Keratinocyte (primary cell): ENCODE data around the gene CATSPER1.

ENCODE experiments used
- EZH2 ChIP-seq: IDR thresholded peaks from one replicate; pipeline ENCODE4 v1.6.1; 2012; ENCODE audit warnings: inconsistent platforms, mild to moderate bottlenecking, low read length, moderate library complexity
- TF ChIP-seq, protein P1 (sequence below), 3 experiments: IDR thresholded peaks in 1 of 3; conservative IDR thresholded peaks in 1 of 3; optimal IDR thresholded peaks in 1 of 3; 2 replicates in 2 of 3; 3 replicates in 1 of 3; pipeline versions ENCODE3 to v1.5.1; 2011; ENCODE audit warnings: low read length in 3 of 3, mild to moderate bottlenecking in 3 of 3, moderate library complexity in 2 of 3, control low read depth in 1 of 3, inconsistent platforms in 1 of 3; ENCODE audit not compliant: insufficient read depth in 2 of 3; ENCODE audit errors: extremely low read depth in 1 of 3

DNA sequence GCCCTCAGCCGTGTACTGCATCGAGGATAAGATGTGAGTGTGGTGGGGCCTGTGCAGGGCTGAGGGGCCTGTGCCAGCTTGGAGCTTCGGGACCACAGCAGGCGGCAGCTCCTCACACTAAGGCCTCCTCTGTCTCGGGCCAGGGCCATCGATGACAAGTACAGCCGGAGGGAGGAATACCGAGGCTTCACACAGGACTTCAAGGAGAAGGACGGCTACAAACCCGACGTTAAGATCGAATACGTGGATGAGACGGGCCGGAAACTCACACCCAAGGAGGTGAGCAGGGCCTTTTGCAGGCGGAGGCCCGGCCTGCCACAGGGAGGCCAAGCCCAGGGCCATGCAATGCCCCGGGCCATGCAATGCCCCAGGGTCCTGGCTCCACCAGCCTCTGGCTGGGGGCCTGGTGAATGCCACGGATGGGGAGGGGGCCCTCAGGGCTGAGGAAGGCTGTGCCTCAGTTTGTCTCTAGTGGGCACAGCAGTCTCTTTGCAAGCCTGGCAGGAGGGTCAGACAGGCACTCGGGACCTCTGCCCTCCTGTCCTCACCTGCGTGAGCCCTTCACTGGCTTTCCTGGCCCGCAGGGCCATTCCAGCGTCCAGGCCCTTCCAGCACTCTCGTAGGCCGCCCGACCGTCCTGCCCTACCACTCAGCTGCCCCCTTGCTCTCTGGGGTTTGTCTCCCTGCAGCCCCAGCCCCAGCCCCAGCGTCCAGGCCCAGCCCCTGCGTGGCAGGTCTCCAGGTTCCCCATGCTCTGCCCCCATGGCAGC lies 48.5 kb downstream of the CATSPER1 start:
- TF ChIP-seq, protein P1, sequence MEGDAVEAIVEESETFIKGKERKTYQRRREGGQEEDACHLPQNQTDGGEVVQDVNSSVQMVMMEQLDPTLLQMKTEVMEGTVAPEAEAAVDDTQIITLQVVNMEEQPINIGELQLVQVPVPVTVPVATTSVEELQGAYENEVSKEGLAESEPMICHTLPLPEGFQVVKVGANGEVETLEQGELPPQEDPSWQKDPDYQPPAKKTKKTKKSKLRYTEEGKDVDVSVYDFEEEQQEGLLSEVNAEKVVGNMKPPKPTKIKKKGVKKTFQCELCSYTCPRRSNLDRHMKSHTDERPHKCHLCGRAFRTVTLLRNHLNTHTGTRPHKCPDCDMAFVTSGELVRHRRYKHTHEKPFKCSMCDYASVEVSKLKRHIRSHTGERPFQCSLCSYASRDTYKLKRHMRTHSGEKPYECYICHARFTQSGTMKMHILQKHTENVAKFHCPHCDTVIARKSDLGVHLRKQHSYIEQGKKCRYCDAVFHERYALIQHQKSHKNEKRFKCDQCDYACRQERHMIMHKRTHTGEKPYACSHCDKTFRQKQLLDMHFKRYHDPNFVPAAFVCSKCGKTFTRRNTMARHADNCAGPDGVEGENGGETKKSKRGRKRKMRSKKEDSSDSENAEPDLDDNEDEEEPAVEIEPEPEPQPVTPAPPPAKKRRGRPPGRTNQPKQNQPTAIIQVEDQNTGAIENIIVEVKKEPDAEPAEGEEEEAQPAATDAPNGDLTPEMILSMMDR (optimal IDR thresholded peaks at IDR 0.05 in 1 of 3, IDR thresholded peaks at IDR 0.05 in 1 of 3, conservative IDR thresholded peaks at IDR 0.05 in 1 of 3; ENCODE audit: extremely low read depth in 1 of 3, insufficient read depth in 2 of 3, low read length in 3 of 3), result no peak
- TF ChIP-seq EZH2, result no peak
